ENCODE results near the gene GBGT1.
A peak's percentile ranks its signal among the peaks of the same experiment; 100 is the strongest.

GBGT1 gene

DNA sequence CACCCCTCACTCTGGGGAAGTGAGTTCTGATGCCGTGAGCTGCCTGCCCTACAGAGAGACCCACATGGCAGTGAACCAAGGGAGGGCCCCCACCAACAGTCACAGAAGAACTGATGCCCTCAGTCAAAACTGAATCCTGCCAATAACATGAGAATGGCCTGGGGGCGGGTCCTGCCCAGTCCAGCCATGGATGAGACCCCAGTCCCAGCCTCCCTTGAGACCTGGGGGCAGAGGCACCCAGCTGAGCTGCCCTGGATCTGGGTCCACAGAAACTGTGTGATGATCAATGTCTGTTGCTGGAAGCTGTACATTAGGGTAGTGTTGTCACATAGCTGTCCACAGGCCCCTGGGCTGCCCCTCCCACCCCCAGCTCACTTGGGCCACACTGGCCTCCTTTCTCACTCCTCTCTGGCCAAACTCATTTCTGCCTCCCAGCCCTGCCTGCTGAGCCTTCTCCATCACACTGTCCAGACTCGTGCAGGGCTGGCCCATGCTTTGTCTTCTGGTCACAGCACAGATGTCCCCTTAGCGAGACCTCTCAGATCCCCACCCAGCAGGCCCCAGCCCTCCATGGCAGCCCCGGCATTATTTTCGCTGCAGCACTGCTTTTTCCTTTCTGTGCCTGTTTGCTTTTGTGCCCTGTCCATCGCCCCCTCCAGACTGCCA is 16.8 kb downstream of the GBGT1 start:
- H3K4me1 ChIP-seq (ENCODE audit: control extremely low read depth in 1 of 4, control insufficient read depth in 4 of 4, insufficient read depth in 4 of 4, low read length in 3 of 4): peaks cover 3 to 66% (median 61%) of the 10 kb centered on the region in 4 experiments
- H3K36me3 ChIP-seq (ENCODE audit: control insufficient read depth in 4 of 4, insufficient read depth in 4 of 4, low read length in 3 of 4): peaks cover 0 to 15% (median 3%) of the 10 kb centered on the region in 4 experiments
- 71% methylated on average over 6 of the region's 7 CpGs for WGBS (ENCODE audit: insufficient coverage)
- no peaks in the 10 kb centered on the region for H3K9me3 ChIP-seq (ENCODE audit: control extremely low read depth in 1 of 5, control insufficient read depth in 4 of 5, insufficient read depth in 2 of 5, low read depth in 1 of 5, low read length in 4 of 5)
- H3K27ac ChIP-seq (ENCODE audit: insufficient read depth in 1 of 2, low read depth in 1 of 2, low read length in 2 of 2, poor library complexity in 1 of 2, severe bottlenecking in 2 of 2): peak overlapping the region in 1 of 2 experiments; percentile 87
- H3K27me3 ChIP-seq (replicated peaks in 2 of 5; ENCODE audit: control insufficient read depth in 4 of 5, insufficient read depth in 5 of 5, low read length in 4 of 5): no peaks in the 10 kb centered on the region
- H3K4me3 ChIP-seq (ENCODE audit: control insufficient read depth in 1 of 7, extremely low read depth in 1 of 7, insufficient read depth in 4 of 7, low read depth in 2 of 7, low read length in 6 of 7): peak overlapping the region in 4 of 7 experiments; percentile 85 to 95 (median 89)
- DNase-seq: no peak
- ChIA-PET POLR2A (interaction anchor here (1.5 to 9.9 kb wide), 4 partner anchors 13 to 45 kb away, joined by 4 to 111 read pairs (median 12); partner anchors contain the start of gene RALGDS), CTCF (interaction anchor here (0.6 to 10.9 kb wide), 20 partner anchors 11 to 166 kb away, joined by 3 to 445 read pairs (median 8); partner anchors contain the start of gene GBGT1)

GRCh38 chr9:133144904-133145851 is 18.5 kb downstream of the GBGT1 start:
- Histone ChIP-seq H3K27ac (ENCODE audit: insufficient read depth in 1 of 2, low read depth in 1 of 2, low read length in 2 of 2, poor library complexity in 1 of 2, severe bottlenecking in 2 of 2) (peak overlapping the region in 1 of 2 experiments; percentile 64), H3K4me1 (ENCODE audit: control extremely low read depth in 1 of 4, control insufficient read depth in 4 of 4, insufficient read depth in 4 of 4, low read length in 3 of 4) (peaks cover 3 to 82% (median 78%) of the 10 kb centered on the region in 4 experiments), H3K36me3 (ENCODE audit: control insufficient read depth in 4 of 4, insufficient read depth in 4 of 4, low read length in 3 of 4) (peaks cover 0 to 15% (median 5%) of the 10 kb centered on the region in 4 experiments), H3K4me3 (ENCODE audit: control insufficient read depth in 1 of 7, extremely low read depth in 1 of 7, insufficient read depth in 4 of 7, low read depth in 2 of 7, low read length in 6 of 7) (peak overlapping the region in 3 of 7 experiments; percentile 30 to 57 (median 51)), H3K27me3 (replicated peaks in 2 of 5; ENCODE audit: control insufficient read depth in 4 of 5, insufficient read depth in 5 of 5, low read length in 4 of 5) (no peaks in the 10 kb centered on the region), H3K9me3 (ENCODE audit: control extremely low read depth in 1 of 5, control insufficient read depth in 4 of 5, insufficient read depth in 2 of 5, low read depth in 1 of 5, low read length in 4 of 5) (no peaks in the 10 kb centered on the region)
- POLR2A ChIA-PET: interaction anchor here (0.7 to 9.9 kb wide), 11 partner anchors 10 to 115 kb away, joined by 3 to 111 read pairs (median 6); partner anchors contain the start of genes GBGT1, GTF3C5 and RALGDS
- CTCF ChIA-PET: interaction anchor here (0.9 to 10.9 kb wide), 19 partner anchors 9 to 165 kb away, joined by 3 to 445 read pairs (median 4); partner anchors contain the start of gene RALGDS
- WGBS (ENCODE audit: insufficient coverage): 80% methylated on average over 15 of the region's 19 CpGs
- DNase-seq: no peak

- peaks cover 0 to 15% (median 5%) of the 10 kb centered on the region in 4 experiments for H3K36me3 ChIP-seq (ENCODE audit: control insufficient read depth in 4 of 4, insufficient read depth in 4 of 4, low read length in 3 of 4)
- peaks cover 3 to 78% (median 75%) of the 10 kb centered on the region in 4 experiments for H3K4me1 ChIP-seq (ENCODE audit: control extremely low read depth in 1 of 4, control insufficient read depth in 4 of 4, insufficient read depth in 4 of 4, low read length in 3 of 4)
- 13% methylated on average over 46 of the region's 52 CpGs for WGBS (ENCODE audit: insufficient coverage)
- ChIA-PET POLR2A (interaction anchor here (0.7 to 9.9 kb wide), 12 partner anchors 10 to 142 kb away, joined by 3 to 111 read pairs (median 6); partner anchors contain the start of genes GBGT1, GTF3C5 and RALGDS), CTCF (interaction anchor here (0.5 to 10.9 kb wide), 24 partner anchors 9 to 211 kb away, joined by 3 to 445 read pairs (median 4); partner anchors contain the start of gene RALGDS)
- no peaks in the 10 kb centered on the region for H3K27me3 ChIP-seq (replicated peaks in 2 of 5; ENCODE audit: control insufficient read depth in 4 of 5, insufficient read depth in 5 of 5, low read length in 4 of 5)
- peak overlapping the region in 1 of 2 experiments; percentile 64 for H3K27ac ChIP-seq (ENCODE audit: insufficient read depth in 1 of 2, low read depth in 1 of 2, low read length in 2 of 2, poor library complexity in 1 of 2, severe bottlenecking in 2 of 2)
- H3K4me3 ChIP-seq (ENCODE audit: control insufficient read depth in 1 of 7, extremely low read depth in 1 of 7, insufficient read depth in 4 of 7, low read depth in 2 of 7, low read length in 6 of 7): peak overlapping the region in 4 of 7 experiments; percentile 21 to 61 (median 58)
- DNase-seq: peak; percentile 90 to 94 (median 92)
- no peaks in the 10 kb centered on the region for H3K9me3 ChIP-seq (ENCODE audit: control extremely low read depth in 1 of 5, control insufficient read depth in 4 of 5, insufficient read depth in 2 of 5, low read depth in 1 of 5, low read length in 4 of 5)
These were observed 19.4 kb downstream of the GBGT1 start for GRCh38 chr9:133144142-133144903.

DNA sequence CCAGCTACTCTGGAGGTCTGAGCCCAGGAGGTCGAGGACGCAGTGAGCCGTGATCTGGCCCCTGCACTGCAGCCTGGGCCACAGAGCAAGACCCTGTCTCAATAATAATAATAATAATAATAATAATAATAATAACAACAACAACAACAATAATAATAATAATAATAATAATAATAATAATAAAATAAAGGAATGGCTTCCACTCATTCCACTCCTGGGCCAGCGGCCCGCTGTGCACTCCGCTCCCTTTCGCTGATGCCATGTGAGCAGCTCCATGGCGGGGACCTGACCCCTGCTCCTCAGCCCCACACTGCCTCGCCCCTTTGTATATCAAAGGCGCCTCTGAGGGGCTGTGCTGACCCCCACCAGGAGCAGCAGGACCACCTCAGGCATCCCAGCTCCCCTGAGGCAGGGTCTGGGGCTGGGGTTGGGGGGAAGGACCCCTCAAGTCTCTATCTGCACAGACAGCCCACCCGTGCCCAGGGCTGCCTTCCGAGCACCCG is 20.0 kb downstream of the GBGT1 start:
- ChIA-PET CTCF (interaction anchor here (0.5 to 10.9 kb wide), 26 partner anchors 8 to 212 kb away, joined by 3 to 445 read pairs (median 4); partner anchors contain the start of gene RALGDS), POLR2A (interaction anchor here (0.7 to 9.9 kb wide), 11 partner anchors 10 to 141 kb away, joined by 3 to 111 read pairs (median 6); partner anchors contain the start of genes GBGT1 and RALGDS)
- Histone ChIP-seq H3K36me3 (ENCODE audit: control insufficient read depth in 4 of 4, insufficient read depth in 4 of 4, low read length in 3 of 4) (peaks cover 0 to 15% (median 7%) of the 10 kb centered on the region in 4 experiments), H3K27me3 (replicated peaks in 2 of 5; ENCODE audit: control insufficient read depth in 4 of 5, insufficient read depth in 5 of 5, low read length in 4 of 5) (no peaks in the 10 kb centered on the region), H3K4me3 (ENCODE audit: control insufficient read depth in 1 of 7, extremely low read depth in 1 of 7, insufficient read depth in 4 of 7, low read depth in 2 of 7, low read length in 6 of 7) (peak overlapping the region in 4 of 7 experiments; percentile 21 to 61 (median 58)), H3K9me3 (ENCODE audit: control extremely low read depth in 1 of 5, control insufficient read depth in 4 of 5, insufficient read depth in 2 of 5, low read depth in 1 of 5, low read length in 4 of 5) (no peaks in the 10 kb centered on the region), H3K27ac (ENCODE audit: insufficient read depth in 1 of 2, low read depth in 1 of 2, low read length in 2 of 2, poor library complexity in 1 of 2, severe bottlenecking in 2 of 2) (peak overlapping the region in 1 of 2 experiments; percentile 64), H3K4me1 (ENCODE audit: control extremely low read depth in 1 of 4, control insufficient read depth in 4 of 4, insufficient read depth in 4 of 4, low read length in 3 of 4) (peaks cover 3 to 82% (median 78%) of the 10 kb centered on the region in 4 experiments)
- no peak for DNase-seq
- WGBS (ENCODE audit: insufficient coverage): 82% methylated on average over 6 of the region's 13 CpGs

DNA sequence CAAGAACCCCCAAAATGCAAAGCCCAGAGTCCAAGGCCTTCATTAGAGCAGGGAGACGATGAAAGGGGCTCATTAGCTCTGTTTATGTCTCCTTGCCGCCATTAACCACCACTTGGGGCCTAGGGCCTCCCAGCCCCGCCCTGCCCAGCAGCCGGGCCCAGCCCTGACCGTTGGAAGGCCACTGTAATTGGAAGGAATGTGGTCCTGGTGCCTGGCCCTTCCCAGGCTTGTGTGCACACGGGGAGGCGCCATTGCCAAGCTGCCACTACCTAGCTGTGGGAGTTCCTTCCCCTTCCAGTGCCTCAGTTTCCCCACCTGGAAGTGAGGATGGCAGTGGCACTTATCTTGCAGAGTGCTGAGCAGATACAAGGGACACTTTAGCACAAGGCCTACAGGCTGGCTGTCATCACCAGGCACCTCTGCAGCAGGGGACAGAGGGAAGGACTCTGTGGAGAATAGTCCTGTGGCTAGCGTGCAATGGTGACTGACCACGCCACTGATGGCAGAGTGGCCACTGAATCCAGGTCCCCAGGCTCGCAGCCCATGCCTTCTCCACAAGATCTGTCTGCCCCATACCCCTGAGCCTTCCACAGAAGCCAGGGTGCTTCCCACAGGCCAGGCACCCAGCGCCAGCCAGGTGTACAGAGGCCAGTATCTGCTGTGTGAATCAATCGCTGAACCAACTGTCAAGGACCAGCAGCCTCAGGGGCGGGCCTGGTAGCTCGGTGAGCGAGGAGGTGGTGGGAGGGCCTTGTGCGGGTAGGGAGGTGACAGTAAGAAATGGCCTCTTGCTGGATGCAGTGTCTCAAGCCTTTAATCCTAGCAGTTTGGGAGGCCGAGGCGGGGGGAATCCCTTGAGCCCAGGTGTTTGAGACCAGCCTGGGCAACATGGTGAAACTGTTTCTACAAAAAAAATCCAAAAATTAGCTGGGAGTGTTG is 20.8 kb downstream of the GBGT1 start:
- CTCF ChIA-PET: interaction anchor here (1.1 to 10.9 kb wide), 13 partner anchors 7 to 121 kb away, joined by 3 to 445 read pairs (median 5); no protein-coding TSS in a partner anchor
- Histone ChIP-seq H3K27me3 (replicated peaks in 2 of 5; ENCODE audit: control insufficient read depth in 4 of 5, insufficient read depth in 5 of 5, low read length in 4 of 5) (no peaks in the 10 kb centered on the region), H3K36me3 (ENCODE audit: control insufficient read depth in 4 of 4, insufficient read depth in 4 of 4, low read length in 3 of 4) (peaks cover 0 to 15% (median 7%) of the 10 kb centered on the region in 4 experiments), H3K4me3 (ENCODE audit: control insufficient read depth in 1 of 7, extremely low read depth in 1 of 7, insufficient read depth in 4 of 7, low read depth in 2 of 7, low read length in 6 of 7) (peak overlapping the region in 1 of 7 experiments; percentile 15), H3K27ac (ENCODE audit: insufficient read depth in 1 of 2, low read depth in 1 of 2, low read length in 2 of 2, poor library complexity in 1 of 2, severe bottlenecking in 2 of 2) (peak overlapping the region; percentile 83 to 86), H3K9me3 (ENCODE audit: control extremely low read depth in 1 of 5, control insufficient read depth in 4 of 5, insufficient read depth in 2 of 5, low read depth in 1 of 5, low read length in 4 of 5) (no peaks in the 10 kb centered on the region), H3K4me1 (ENCODE audit: control extremely low read depth in 1 of 4, control insufficient read depth in 4 of 4, insufficient read depth in 4 of 4, low read length in 3 of 4) (peaks cover 3 to 81% (median 77%) of the 10 kb centered on the region in 4 experiments)
- WGBS (ENCODE audit: insufficient coverage): 84% methylated on average over 17 of the region's 18 CpGs
- POLR2A ChIA-PET: interaction anchor here (0.7 to 9.9 kb wide), 6 partner anchors 9 to 140 kb away, joined by 3 to 111 read pairs (median 12); partner anchors contain the start of gene RALGDS
- DNase-seq: no peak

Measured in common myeloid progenitor, CD34-positive (primary cell).